Adrenal gland (tissue), 12 donors: ENCODE data around the gene WDR20. TPM values are rescaled to one million over a fixed set of nuclear protein-coding genes. Genes with fewer than 3 reads are reported as not detected.

ENCODE experiments used
- DNase-seq, 7 donors: peaks; one replicate each; pipeline ENCODE4 v3.0.0-alpha.2; 2019 to 2020
- H3K27ac ChIP-seq, 5 donors: fragments of 200-600 bp; sonication (generic) in 4 of 5; 1 replicate in 3 of 5; 2 replicates in 2 of 5; pipeline versions ENCODE4 v1.5.1 to v1.8.0; 2016 to 2020; ENCODE audit warnings: mild to moderate bottlenecking in 1 of 5
- H3K27me3 ChIP-seq: fragments of 200-600 bp; 2 replicates; pipeline ENCODE4 v1.8.0; 2021
- H3K36me3 ChIP-seq, 2 donors: fragments of 200-600 bp; replicated peaks in 1 of 2; 1 replicate in 1 of 2; 2 replicates in 1 of 2; pipeline versions ENCODE4 v1.5.1 to v1.8.0; 2018 to 2022
- H3K4me1 ChIP-seq, 2 donors: fragments of 200-600 bp; replicated peaks in 1 of 2; 1 replicate in 1 of 2; 2 replicates in 1 of 2; pipeline versions ENCODE4 v1.5.1 to v1.8.0; 2018 to 2021
- H3K4me3 ChIP-seq, 4 donors: fragments of 200-600 bp; sonication (generic) in 3 of 4; one replicate each; pipeline ENCODE4 v1.5.1; 2016 to 2018
- H3K9me3 ChIP-seq, 3 donors: fragments of 200-600 bp; sonication (generic) in 1 of 3; replicated peaks in 1 of 3; 1 replicate in 2 of 3; 2 replicates in 1 of 3; pipeline versions ENCODE4 v1.5.1 to v1.8.0; 2016 to 2021
- CTCF ChIP-seq, 6 experiments: fragments of 450-650 bp in 4 of 6; fragments of 200-600 bp in 2 of 6; sonication (generic) in 1 of 6; IDR thresholded peaks; 1 replicate in 5 of 6; 2 replicates in 1 of 6; pipeline versions ENCODE4 v1.5.1 to v1.8.0; 2016 to 2021; ENCODE audit warnings: antibody characterized with exemption in 6 of 6, mild to moderate bottlenecking in 2 of 6, moderate library complexity in 1 of 6
- POLR2A ChIP-seq, 2 donors: fragments of 450-650 bp; IDR thresholded peaks; one replicate each; pipeline ENCODE4 v1.6.1; 2017; ENCODE audit warnings: antibody characterized with exemption in 2 of 2, mild to moderate bottlenecking in 2 of 2, moderate library complexity in 1 of 2
- WGBS, 4 donors: extraction: QIAGEN DNeasy Blood & Tissue Kit in 2 of 4; methylation state at CpG; one replicate each; pipeline versions ENCODE4 v1.1.5 to v1.1.7; 2013 to 2017; 5-methylcytosine and 5-hydroxymethylcytosine counted together
- intact Hi-C, 2 donors: fragments of 100-400 bp; cut with DNase I; formaldehyde crosslinking; loops; one replicate each; pipeline versions ENCODE4 v1.14.1 to v1.15.0; 2022 to 2023
- polyA plus RNA-seq, 3 donors: library from polyadenylated mRNA; stranded (reverse); fragments of 200-250 nt in 2 of 3; fragments of 350-450 nt in 1 of 3; fragmentation: Illumina TruSeq in 1 of 3; extraction: RNeasy Lipid Tissue Mini Kit (QIAGEN cat#74804) in 1 of 3; gene quantifications; one replicate each; pipeline ENCODE4 v1.2.3, GENCODE V29; 2013 to 2014
- total RNA-seq, 9 donors: library from RNA; depleted of rRNA in 4 of 9; stranded (reverse); fragments of >200 nt in 4 of 9; fragments of 120-200 nt in 1 of 9; fragmentation: NEBNext Ultra II Directional in 1 of 9; extraction: Animal tissue kit (Norgen Biotek cat#: 25700) in 1 of 9; gene quantifications; one replicate each; pipeline versions ENCODE4 v1.1.0 to v1.2.4, GENCODE V29; 2013 to 2023
- donor health status: healthy with polysubstance abuse.
- donor health status: Bipolar disorder and iron deficiency.
- donor health status: DM: yes; HTN: yes; CAD: no.
- donor health status: DM: no; HTN: no; CAD: no.
- donor health status: DM: no; HTN: no; CAD: no.
- donor health status: DM: yes; HTN: yes; CAD: no.

Gene WDR20
- total and polyA plus RNA-seq, 12 donors: 13.1 to 55.9 (median 38.3) TPM

- WGBS, 4 donors: 84 to 97% (median 94%) methylated on average over 4 of the region's 4 CpGs
- intact Hi-C loops: no loop called here
- TF ChIP-seq CTCF (IDR thresholded peaks at IDR 0.05): no peak
- TF ChIP-seq POLR2A (IDR thresholded peaks at IDR 0.05): no peak
- no peaks in the 10 kb centered on the region for H3K36me3 ChIP-seq
- no peak for DNase-seq
- no peaks in the 10 kb centered on the region for H3K9me3 ChIP-seq
- H3K4me1 ChIP-seq: peaks cover 28 to 56% of the 10 kb centered on the region in 2 donors
- H3K27ac ChIP-seq: no peak overlapping the region
- no peak overlapping the region for H3K4me3 ChIP-seq
- no peaks in the 10 kb centered on the region for H3K27me3 ChIP-seq
Observed at GRCh38 chr14:102162487-102162886, 22.8 kb downstream of the WDR20 start.

GRCh38 chr14:102164241-102164641 lies 24.5 kb downstream of the WDR20 start:
- intact Hi-C loops: no loop called here
- no peaks in the 10 kb centered on the region for H3K27me3 ChIP-seq
- no peak overlapping the region for H3K4me3 ChIP-seq
- peaks cover 30 to 62% of the 10 kb centered on the region in 2 donors for H3K4me1 ChIP-seq
- peak; percentile 49 to 76 (median 66) for DNase-seq
- no peaks in the 10 kb centered on the region for H3K36me3 ChIP-seq
- H3K27ac ChIP-seq: peak overlapping the region in 4 of 5 donors; percentile 17 to 56 (median 45)
- 33 to 60% (median 47%) methylated on average over 4 of the region's 4 CpGs for WGBS, 4 donors
- no peaks in the 10 kb centered on the region for H3K9me3 ChIP-seq
- TF ChIP-seq CTCF (IDR thresholded peaks at IDR 0.05): no peak
- TF ChIP-seq POLR2A (IDR thresholded peaks at IDR 0.05): no peak

DNA sequence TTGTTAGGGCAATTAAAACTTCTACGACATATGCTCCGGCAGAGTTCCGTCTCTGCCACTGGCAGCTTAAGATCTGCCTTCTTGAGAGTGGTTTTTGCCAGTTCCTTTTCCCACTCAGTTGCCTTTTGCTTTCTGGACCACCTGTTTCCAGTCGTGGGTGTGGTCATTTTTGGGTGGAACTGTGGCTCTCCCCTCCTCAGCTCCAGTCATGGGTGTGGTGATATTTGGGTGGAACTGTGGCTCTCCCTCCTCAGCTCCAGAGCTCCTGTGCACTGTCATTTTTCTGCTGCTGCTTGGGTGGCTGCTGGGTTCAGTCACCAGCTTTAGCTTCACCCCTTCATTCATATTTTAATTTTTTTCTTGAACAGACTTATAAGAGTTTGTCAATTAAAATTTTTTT lies 25.3 kb downstream of the WDR20 start:
- Histone ChIP-seq H3K4me3 (no peak overlapping the region), H3K4me1 (peaks cover 30 to 62% of the 10 kb centered on the region in 2 donors), H3K36me3 (no peaks in the 10 kb centered on the region), H3K27me3 (no peaks in the 10 kb centered on the region), H3K27ac (peak overlapping the region in 3 of 5 donors; percentile 12 to 55 (median 35)), H3K9me3 (no peaks in the 10 kb centered on the region)
- TF ChIP-seq CTCF (IDR thresholded peaks at IDR 0.05) (no peak), POLR2A (IDR thresholded peaks at IDR 0.05) (no peak)
- DNase-seq: no peak
- intact Hi-C loops: no loop called here
- WGBS, 4 donors: 78 to 83% (median 80%) methylated on average over 4 of the region's 4 CpGs

GRCh38 chr14:102170061-102170460 lies 30.4 kb downstream of the WDR20 start:
- H3K36me3 ChIP-seq: no peaks in the 10 kb centered on the region
- WGBS, 4 donors: 94 to 100% (median 96%) methylated on average over 3 of the region's 3 CpGs
- intact Hi-C loops: no loop called here

More at GRCh38 chr14:102170061-102170460, 30.4 kb downstream of the WDR20 start:
- no peak for DNase-seq
- no peaks in the 10 kb centered on the region for H3K9me3 ChIP-seq
- no peak overlapping the region for H3K27ac ChIP-seq
- H3K27me3 ChIP-seq: no peaks in the 10 kb centered on the region
- peaks cover 22 to 43% of the 10 kb centered on the region in 2 donors for H3K4me1 ChIP-seq
- no peak for TF ChIP-seq POLR2A (IDR thresholded peaks at IDR 0.05)
- TF ChIP-seq CTCF (IDR thresholded peaks at IDR 0.05): no peak
- no peak overlapping the region for H3K4me3 ChIP-seq
